ENCODE results near the gene CCDC3. TPM values are rescaled to one million over a fixed set of nuclear protein-coding genes. Genes with fewer than 3 reads are reported as not detected.

CCDC3 gene
- total RNA-seq, 1 experiment from 2014 or later, result not detected

DNA sequence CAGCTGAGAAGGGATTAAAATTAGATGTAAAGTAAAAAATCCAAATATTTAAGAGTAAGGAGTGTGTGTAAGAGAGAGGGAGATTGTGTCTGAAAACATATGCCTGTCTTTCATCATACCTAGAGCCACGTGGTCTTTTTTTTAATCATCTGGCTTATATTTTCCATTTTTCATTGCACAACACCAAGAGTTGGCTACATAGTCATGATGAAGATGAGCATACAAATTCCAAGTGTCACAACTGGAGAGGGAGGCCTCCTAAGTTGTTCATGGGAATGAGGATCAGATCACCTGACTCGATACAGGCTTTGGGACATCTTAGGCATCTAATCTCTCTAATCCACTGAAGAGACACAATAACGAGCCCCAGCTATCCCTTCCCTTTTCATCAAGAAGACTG lies 47.2 kb upstream of the CCDC3 start:
- H3K27me3 ChIP-seq (ENCODE audit: low read length), result no peaks in the 10 kb centered on the region
- H3K4me2 ChIP-seq (ENCODE audit: low read length), result no peak overlapping the region
- H3F3A ChIP-seq (ENCODE audit: low read length, unreplicated experiment), result no peaks in the 10 kb centered on the region
- ChIA-PET POLR2A (ENCODE audit: unreplicated experiment) (no interaction called here), CTCF (no interaction called here)
- no peak overlapping the region for H3K4me3 ChIP-seq (ENCODE audit: low read length)
- H4K20me1 ChIP-seq (ENCODE audit: low read length), result no peaks in the 10 kb centered on the region
- H3K9me3 ChIP-seq (ENCODE audit: low read length), result no peaks in the 10 kb centered on the region
- intact Hi-C loops (cut with micrococcal nuclease), result no loop called here
- ATAC-seq (no peak), DNase-seq (no peak)
- H3K9ac ChIP-seq (ENCODE audit: low read length), result no peak overlapping the region
- no TSS peak for BruUV-seq (replicated peaks)
- H3K27ac ChIP-seq (ENCODE audit: low read length), result no peak overlapping the region
- no peaks in the 10 kb centered on the region for H3K4me1 ChIP-seq (ENCODE audit: insufficient read depth, low read length)
- no peaks in the 10 kb centered on the region for H3K79me2 ChIP-seq (ENCODE audit: low read length)
- TF ChIP-seq, protein P1, sequence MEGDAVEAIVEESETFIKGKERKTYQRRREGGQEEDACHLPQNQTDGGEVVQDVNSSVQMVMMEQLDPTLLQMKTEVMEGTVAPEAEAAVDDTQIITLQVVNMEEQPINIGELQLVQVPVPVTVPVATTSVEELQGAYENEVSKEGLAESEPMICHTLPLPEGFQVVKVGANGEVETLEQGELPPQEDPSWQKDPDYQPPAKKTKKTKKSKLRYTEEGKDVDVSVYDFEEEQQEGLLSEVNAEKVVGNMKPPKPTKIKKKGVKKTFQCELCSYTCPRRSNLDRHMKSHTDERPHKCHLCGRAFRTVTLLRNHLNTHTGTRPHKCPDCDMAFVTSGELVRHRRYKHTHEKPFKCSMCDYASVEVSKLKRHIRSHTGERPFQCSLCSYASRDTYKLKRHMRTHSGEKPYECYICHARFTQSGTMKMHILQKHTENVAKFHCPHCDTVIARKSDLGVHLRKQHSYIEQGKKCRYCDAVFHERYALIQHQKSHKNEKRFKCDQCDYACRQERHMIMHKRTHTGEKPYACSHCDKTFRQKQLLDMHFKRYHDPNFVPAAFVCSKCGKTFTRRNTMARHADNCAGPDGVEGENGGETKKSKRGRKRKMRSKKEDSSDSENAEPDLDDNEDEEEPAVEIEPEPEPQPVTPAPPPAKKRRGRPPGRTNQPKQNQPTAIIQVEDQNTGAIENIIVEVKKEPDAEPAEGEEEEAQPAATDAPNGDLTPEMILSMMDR (conservative IDR thresholded peaks at IDR 0.05; ENCODE audit: low read depth, low read length), result no peak
- TF ChIP-seq EZH2phosphoT487 (IDR thresholded peaks at IDR 0.05; ENCODE audit: borderline replicate concordance, low read length) (no peak), EZH2 (IDR thresholded peaks at IDR 0.05; ENCODE audit: low read length, unreplicated experiment) (no peak)
- H3K9me2 ChIP-seq (replicated peaks; ENCODE audit: low read length), result no peaks in the 10 kb centered on the region
- H2AFZ ChIP-seq (ENCODE audit: low read length), result no peak overlapping the region
- no peaks in the 10 kb centered on the region for H3K36me3 ChIP-seq (ENCODE audit: low read depth, low read length)

DNA sequence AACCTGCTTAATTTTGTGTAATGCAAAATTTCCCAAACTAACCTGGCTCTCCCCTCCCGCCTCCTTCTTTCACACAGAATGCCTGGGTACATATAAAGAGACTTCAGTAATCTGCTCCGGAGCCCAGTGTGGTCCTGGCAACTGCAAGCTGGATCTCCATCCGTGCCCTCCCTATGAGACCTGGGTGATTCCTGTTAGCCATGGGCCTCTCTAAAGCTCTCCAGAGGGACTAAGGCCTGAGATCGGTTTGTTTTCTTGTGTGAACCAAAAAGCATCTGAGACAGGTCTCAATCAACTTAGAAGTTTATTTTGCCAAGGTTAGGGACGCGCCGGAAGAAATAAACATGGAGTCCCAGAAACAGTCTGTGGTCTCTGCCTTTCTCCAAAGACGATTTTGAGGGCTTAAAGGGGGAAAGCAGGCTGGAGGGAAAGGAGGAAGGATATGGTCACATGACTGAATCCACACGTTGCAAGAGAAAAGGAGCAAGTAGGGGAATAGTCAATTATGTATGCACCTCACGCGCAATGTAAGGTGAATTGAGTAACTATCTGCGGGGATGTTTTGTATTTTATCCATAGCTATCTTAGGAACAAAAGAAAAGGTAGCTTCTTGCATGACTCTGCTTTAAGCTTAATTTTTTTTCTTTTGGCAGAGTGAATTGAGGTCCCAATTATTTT lies 46.2 kb upstream of the CCDC3 start:
- Histone ChIP-seq H4K20me1 (ENCODE audit: low read length) (no peaks in the 10 kb centered on the region), H3K27ac (ENCODE audit: low read length) (no peak overlapping the region), H3K79me2 (ENCODE audit: low read length) (no peaks in the 10 kb centered on the region), H3F3A (ENCODE audit: low read length, unreplicated experiment) (no peaks in the 10 kb centered on the region), H3K9me2 (replicated peaks; ENCODE audit: low read length) (no peaks in the 10 kb centered on the region), H3K9me3 (ENCODE audit: low read length) (no peaks in the 10 kb centered on the region), H3K4me3 (ENCODE audit: low read length) (no peak overlapping the region), H3K9ac (ENCODE audit: low read length) (no peak overlapping the region), H3K36me3 (ENCODE audit: low read depth, low read length) (no peaks in the 10 kb centered on the region), H3K4me2 (ENCODE audit: low read length) (no peak overlapping the region), H3K27me3 (ENCODE audit: low read length) (no peaks in the 10 kb centered on the region), H2AFZ (ENCODE audit: low read length) (no peak overlapping the region), H3K4me1 (ENCODE audit: insufficient read depth, low read length) (no peaks in the 10 kb centered on the region)
- intact Hi-C loops (cut with micrococcal nuclease), result no loop called here
- POLR2A ChIA-PET (ENCODE audit: unreplicated experiment), result no interaction called here
- ATAC-seq (no peak), DNase-seq (no peak)
- TF ChIP-seq, protein P1 (conservative IDR thresholded peaks at IDR 0.05; ENCODE audit: low read depth, low read length), result no peak
- TF ChIP-seq EZH2 (IDR thresholded peaks at IDR 0.05; ENCODE audit: low read length, unreplicated experiment), result no peak
- no peak for TF ChIP-seq EZH2phosphoT487 (IDR thresholded peaks at IDR 0.05; ENCODE audit: borderline replicate concordance, low read length)
- BruUV-seq (replicated peaks), result no TSS peak
- CTCF ChIA-PET, result no interaction called here

DNA sequence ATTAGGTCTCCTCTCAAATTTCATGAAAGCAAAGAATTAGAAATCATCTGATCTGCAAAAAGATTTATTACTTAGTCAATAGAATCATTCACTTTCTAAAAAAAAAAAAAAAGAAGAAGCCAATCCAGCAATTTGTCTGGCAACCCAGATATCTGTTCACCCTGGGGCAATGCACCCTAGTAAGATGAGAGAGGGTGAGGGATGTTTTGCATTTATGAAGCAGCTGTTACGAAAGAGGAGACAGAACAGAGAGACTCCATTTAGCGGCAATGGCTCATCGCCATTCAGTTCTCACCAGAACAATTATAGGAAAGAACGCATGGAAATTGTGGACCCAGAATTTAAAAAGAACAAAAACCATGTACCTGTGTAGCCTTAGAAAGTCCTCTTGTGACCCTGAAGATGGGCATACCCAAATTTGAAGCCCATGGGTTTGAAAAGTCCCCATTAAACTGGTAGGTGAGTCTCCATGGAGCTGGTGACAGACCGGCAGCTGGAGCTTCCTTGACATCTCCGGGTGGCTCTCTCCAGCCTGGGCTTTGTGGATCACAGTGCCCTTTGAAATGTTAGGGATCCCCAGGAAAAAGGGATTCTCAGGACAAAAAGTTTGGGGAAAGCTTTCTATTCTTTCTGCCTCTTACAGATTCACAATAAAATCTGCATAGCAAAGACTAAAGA lies 45.5 kb upstream of the CCDC3 start:
- Histone ChIP-seq H3K79me2 (ENCODE audit: low read length) (no peaks in the 10 kb centered on the region), H2AFZ (ENCODE audit: low read length) (no peak overlapping the region), H3K4me2 (ENCODE audit: low read length) (no peak overlapping the region), H4K20me1 (ENCODE audit: low read length) (no peaks in the 10 kb centered on the region), H3K4me1 (ENCODE audit: insufficient read depth, low read length) (no peaks in the 10 kb centered on the region), H3K36me3 (ENCODE audit: low read depth, low read length) (no peaks in the 10 kb centered on the region), H3K27me3 (ENCODE audit: low read length) (no peaks in the 10 kb centered on the region), H3K9me3 (ENCODE audit: low read length) (no peaks in the 10 kb centered on the region), H3F3A (ENCODE audit: low read length, unreplicated experiment) (no peaks in the 10 kb centered on the region), H3K4me3 (ENCODE audit: low read length) (no peak overlapping the region), H3K9me2 (replicated peaks; ENCODE audit: low read length) (no peaks in the 10 kb centered on the region), H3K9ac (ENCODE audit: low read length) (no peak overlapping the region), H3K27ac (ENCODE audit: low read length) (no peak overlapping the region)
- TF ChIP-seq EZH2 (IDR thresholded peaks at IDR 0.05; ENCODE audit: low read length, unreplicated experiment), result no peak
- TF ChIP-seq, protein P1 (conservative IDR thresholded peaks at IDR 0.05; ENCODE audit: low read depth, low read length), result no peak
- no peak for TF ChIP-seq EZH2phosphoT487 (IDR thresholded peaks at IDR 0.05; ENCODE audit: borderline replicate concordance, low read length)
- BruUV-seq (replicated peaks), result no TSS peak
- no peak for DNase-seq
- intact Hi-C loops (cut with micrococcal nuclease), result no loop called here
- ChIA-PET CTCF (no interaction called here), POLR2A (ENCODE audit: unreplicated experiment) (no interaction called here)
- no peak for ATAC-seq
